Measurements from ENCODE around the gene MBTD1.

- TF ChIP-seq CTCF (IDR thresholded peaks at IDR 0.05) = no peak
- TF ChIP-seq EZH2 (IDR thresholded peaks at IDR 0.05) = no peak
Observed at GRCh38 chr17:51200295-51200694, 59.6 kb downstream of the MBTD1 start.

All from neural progenitor cell (in vitro differentiated cells).